LNCaP clone FGC (cell line): ENCODE measurements around the gene CST5.
"Not testable (repeated sequence)": the region's sequence is repeated elsewhere in the genome, so short reads cannot be mapped to it uniquely, and the experiment has no call there.

Experiments
- DNase-seq: peaks from one replicate; pipeline ENCODE4 v3.0.0-alpha.2; 2011; ENCODE audit warnings: low read depth
- H3K4me3 ChIP-seq: 2 replicates; pipeline ENCODE4 v1.5.1; 2011; ENCODE audit warnings: mild to moderate bottlenecking, low read depth, low read length, control low read depth
- TF ChIP-seq, protein P1 (sequence below): IDR thresholded peaks from 2 replicates; pipeline ENCODE4 v1.5.1; 2012; ENCODE audit warnings: mild to moderate bottlenecking; ENCODE audit not compliant: control insufficient read depth, insufficient read depth; ENCODE audit errors: extremely low read depth

Gene CST5

DNA sequence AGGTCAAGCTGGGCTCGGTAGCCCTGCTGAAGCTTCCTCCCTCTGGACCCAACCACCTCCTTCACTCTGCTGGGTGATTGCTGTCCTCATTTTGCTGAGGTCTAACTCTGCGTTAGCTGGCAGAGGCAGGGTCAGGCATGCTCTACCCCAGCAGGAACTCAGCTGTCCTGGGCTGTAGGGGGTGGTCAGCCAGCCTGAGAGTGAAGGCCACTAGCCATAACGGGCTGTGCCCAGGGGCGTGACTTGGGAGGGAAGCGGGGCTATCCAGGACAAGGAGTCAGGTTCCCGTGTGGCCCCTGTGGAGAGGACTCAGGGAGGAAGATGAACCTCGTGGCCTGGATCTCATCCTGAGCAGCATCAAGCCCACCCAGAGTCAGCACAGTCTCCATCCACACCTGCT is 761 bp downstream of the CST5 start:
- DNase-seq = no peak
- TF ChIP-seq, protein P1, sequence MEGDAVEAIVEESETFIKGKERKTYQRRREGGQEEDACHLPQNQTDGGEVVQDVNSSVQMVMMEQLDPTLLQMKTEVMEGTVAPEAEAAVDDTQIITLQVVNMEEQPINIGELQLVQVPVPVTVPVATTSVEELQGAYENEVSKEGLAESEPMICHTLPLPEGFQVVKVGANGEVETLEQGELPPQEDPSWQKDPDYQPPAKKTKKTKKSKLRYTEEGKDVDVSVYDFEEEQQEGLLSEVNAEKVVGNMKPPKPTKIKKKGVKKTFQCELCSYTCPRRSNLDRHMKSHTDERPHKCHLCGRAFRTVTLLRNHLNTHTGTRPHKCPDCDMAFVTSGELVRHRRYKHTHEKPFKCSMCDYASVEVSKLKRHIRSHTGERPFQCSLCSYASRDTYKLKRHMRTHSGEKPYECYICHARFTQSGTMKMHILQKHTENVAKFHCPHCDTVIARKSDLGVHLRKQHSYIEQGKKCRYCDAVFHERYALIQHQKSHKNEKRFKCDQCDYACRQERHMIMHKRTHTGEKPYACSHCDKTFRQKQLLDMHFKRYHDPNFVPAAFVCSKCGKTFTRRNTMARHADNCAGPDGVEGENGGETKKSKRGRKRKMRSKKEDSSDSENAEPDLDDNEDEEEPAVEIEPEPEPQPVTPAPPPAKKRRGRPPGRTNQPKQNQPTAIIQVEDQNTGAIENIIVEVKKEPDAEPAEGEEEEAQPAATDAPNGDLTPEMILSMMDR = no peak
- no peak overlapping the region for H3K4me3 ChIP-seq

DNA sequence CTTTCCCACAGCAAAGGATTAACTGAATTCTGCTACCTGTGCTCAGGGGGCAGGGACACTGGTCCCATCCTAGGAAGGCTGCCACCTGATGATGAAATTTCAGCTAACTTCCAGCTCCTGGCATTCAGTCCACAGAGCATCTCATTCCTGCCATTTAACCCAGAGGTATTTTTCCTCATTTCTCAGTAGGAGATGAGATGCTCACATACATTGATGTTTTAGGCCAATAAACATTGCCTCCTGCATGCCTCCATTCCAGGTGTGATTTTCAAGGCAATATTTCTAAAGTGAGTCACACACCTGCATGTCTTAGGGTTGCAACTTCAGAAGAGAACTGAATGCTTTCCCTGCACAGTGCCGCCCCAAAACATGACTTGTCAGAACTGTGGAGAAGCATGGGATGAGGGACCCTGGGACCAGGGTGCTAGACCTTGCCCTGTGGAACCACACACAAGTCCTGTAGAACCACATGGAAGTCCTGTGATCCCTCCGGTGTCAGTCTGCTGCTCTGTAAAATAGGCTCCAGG is 1.5 kb downstream of the CST5 start:
- DNase-seq, H3K4me3 ChIP-seq: not testable (repeated sequence)

DNA sequence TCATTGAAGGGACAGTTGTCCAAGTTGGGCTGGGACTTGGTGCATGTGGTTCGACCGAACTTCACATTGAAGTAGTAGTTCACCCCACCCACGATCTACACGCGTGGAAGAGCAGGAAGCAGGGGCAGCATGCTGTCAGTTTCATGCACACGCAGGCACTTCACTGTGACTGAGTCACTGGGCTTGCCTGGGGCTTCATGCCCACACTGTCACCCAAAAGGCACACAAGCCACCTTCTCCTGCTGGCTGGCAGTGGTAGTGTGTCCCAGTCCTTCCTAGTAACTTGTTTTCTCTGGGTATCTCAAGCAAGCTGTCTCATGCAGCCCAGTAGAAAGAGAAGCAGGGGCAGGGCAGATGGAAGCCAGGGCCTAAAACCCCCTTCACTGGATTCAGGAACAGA is 2.0 kb downstream of the CST5 start:
- TF ChIP-seq, protein P1 = no peak
- no peak overlapping the region for H3K4me3 ChIP-seq
- DNase-seq = no peak

DNA sequence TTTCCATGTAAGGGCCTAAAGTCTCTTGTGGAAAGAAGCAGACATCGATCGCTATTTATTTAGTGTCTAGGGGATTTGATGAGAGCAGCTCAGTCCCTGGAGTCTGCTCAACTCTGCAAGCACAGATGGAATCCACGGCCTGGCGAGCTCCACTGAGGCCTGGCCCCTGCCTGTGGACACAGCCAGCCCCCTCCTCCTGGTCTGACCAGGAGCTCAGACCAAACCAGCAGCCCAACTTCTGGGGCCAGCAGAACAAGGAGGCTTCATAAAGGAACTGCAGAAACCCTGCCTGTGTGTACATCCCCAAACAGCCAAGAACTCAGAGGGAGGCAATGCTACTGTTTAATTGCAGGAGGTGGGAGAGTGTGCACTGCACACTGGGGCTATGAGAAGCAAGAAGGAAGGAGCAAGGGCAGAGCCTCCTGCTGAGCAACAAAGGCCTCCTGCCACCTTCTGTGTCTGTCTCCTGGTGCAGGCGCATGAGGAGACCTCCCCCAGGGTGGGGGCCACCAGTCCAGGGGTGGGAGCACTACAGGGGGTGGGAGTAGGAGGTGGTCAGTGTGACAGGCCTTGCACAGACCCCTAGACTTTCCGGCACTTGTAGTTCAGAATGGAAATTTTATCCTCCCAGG is 3.8 kb downstream of the CST5 start:
- no peak for DNase-seq
- no peak overlapping the region for H3K4me3 ChIP-seq
- TF ChIP-seq, protein P1 = no peak

DNA sequence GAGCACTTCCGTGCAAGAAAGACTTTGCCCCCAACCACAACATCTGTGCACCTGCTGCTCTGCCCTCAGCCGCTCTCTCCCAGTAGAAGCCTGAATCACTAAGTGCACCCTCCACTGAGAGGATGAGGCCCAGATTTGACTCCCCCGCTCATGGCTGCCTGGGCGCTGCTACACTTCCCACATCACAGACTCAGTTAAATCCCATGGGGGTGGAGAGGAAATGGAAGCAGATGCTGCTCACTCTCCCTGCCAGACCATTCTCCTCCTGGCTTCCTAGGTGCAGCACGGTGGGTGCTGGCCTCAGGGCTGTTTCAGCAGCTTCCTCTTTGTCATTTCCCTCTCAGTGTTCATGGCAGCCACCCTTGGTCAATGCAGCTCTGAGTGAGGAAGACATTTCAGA is 4.8 kb downstream of the CST5 start:
- TF ChIP-seq, protein P1 = no peak
- H3K4me3 ChIP-seq = no peak overlapping the region
- DNase-seq = no peak

DNA sequence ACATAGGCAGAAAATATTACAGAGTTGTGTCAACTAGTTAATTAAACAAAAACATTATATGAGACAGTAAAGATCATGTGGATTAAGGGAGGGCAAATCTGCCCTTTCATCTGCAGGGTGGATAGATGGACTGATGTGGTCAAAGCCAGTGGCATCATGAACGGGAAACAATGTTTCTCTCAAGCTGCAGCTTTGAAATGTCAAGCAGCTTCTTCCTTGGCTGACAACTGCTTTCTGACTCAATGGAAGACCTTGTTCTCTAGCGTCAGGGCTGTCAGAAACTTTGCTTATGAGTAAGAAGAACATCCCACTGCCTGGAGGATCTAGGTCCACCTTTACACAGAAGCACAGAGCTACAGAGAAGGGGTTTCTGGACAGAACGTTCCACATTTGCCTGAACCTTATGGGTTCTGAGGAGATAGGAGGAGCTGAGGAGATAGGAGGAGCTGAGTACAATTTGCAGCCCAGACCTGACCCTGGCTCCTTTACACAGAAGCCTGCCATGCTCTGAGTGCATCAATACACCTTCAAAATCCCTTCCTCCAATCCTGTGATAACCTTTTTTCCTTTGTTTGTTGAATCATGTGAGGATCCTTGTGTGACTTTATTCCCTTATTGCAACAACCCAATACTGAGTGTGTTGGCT is 6.1 kb downstream of the CST5 start:
- H3K4me3 ChIP-seq = no peak overlapping the region
- TF ChIP-seq, protein P1 = no peak
- DNase-seq = no peak

DNA sequence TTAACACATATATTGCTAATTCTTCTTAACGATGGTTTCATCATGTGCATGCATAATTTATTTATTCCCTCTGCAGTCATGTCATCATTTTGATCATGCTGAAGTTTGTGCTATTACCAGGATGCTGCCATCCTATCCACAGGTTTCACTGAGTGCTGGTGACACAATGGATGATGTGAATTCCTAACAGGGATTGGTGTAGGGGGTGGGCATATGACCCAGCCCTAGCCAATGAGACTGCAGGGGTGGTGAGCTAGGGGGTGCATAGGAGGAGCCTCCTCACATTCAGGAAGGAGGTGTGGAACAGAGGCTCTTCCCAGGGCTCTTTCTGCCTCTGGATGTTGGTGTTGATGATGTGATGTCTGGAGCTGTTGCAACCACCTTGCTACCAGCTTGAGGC is 7.5 kb downstream of the CST5 start:
- DNase-seq = no peak
- TF ChIP-seq, protein P1 = no peak
- no peak overlapping the region for H3K4me3 ChIP-seq
